PFSK-1 (cell line): Measurements from ENCODE around the gene USP14.

Experiments
- POLR2AphosphoS5 ChIP-seq: IDR thresholded peaks from 2 replicates; pipeline ENCODE4 v1.6.1; 2012; ENCODE audit warnings: low read depth, mild to moderate bottlenecking, control low read depth, low read length, moderate library complexity
- REST ChIP-seq, 2 experiments: IDR thresholded peaks; 2 replicates each; pipeline versions ENCODE4 v1.6.1 to v1.8.0; 2011 to 2012; ENCODE audit warnings: low read depth in 2 of 2, low read length in 2 of 2, control low read depth in 1 of 2, inconsistent platforms in 1 of 2, mild to moderate bottlenecking in 1 of 2, moderate library complexity in 1 of 2; ENCODE audit not compliant: insufficient read depth in 1 of 2
- SIN3A ChIP-seq: IDR thresholded peaks from 2 replicates; pipeline ENCODE4 v1.6.1; 2012; ENCODE audit warnings: mild to moderate bottlenecking, low read length, moderate library complexity, borderline replicate concordance; ENCODE audit not compliant: insufficient read depth

- TF ChIP-seq SIN3A, result no peak
- no peak for TF ChIP-seq POLR2AphosphoS5
- TF ChIP-seq REST (IDR thresholded peaks at IDR 0.05; ENCODE audit: insufficient read depth in 1 of 2, low read depth in 2 of 2, low read length in 2 of 2), result no peak
These were observed 69.0 kb downstream of the USP14 start for GRCh38 chr18:227374-227773.
